Measurements from ENCODE around the gene GIMAP7.

Gene GIMAP7

DNA sequence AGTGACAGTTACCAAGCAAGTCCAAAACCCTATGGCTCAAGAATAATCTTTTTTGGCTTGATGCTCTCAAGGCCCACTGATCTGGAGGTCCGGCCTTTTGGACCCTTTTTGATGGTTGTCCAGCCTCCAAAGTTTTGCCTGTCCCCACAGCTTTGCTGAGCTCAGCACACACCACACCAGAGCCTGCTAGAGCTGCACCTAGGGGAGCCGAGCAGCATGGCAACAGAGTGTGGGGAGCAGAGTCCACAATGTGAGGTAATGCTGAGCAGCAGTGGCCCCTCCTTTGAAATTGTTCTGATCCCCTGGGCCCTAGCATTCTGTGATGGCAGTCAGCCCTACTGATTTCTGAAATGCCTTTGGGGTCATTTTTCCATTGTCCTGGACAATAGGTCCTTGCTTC lies 9.3 kb downstream of the GIMAP7 start:
- DNase-seq (ENCODE audit: low read depth, low spot score): no peak
- TF ChIP-seq, protein P1, sequence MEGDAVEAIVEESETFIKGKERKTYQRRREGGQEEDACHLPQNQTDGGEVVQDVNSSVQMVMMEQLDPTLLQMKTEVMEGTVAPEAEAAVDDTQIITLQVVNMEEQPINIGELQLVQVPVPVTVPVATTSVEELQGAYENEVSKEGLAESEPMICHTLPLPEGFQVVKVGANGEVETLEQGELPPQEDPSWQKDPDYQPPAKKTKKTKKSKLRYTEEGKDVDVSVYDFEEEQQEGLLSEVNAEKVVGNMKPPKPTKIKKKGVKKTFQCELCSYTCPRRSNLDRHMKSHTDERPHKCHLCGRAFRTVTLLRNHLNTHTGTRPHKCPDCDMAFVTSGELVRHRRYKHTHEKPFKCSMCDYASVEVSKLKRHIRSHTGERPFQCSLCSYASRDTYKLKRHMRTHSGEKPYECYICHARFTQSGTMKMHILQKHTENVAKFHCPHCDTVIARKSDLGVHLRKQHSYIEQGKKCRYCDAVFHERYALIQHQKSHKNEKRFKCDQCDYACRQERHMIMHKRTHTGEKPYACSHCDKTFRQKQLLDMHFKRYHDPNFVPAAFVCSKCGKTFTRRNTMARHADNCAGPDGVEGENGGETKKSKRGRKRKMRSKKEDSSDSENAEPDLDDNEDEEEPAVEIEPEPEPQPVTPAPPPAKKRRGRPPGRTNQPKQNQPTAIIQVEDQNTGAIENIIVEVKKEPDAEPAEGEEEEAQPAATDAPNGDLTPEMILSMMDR (IDR thresholded peaks at IDR 0.05; ENCODE audit: insufficient read depth, low read length, missing control alignments): no peak
- POLR2A ChIA-PET: no interaction called here
- CTCF ChIA-PET: no interaction called here
- H3K4me3 ChIP-seq (ENCODE audit: low read depth, low read length): no peak overlapping the region

DNA sequence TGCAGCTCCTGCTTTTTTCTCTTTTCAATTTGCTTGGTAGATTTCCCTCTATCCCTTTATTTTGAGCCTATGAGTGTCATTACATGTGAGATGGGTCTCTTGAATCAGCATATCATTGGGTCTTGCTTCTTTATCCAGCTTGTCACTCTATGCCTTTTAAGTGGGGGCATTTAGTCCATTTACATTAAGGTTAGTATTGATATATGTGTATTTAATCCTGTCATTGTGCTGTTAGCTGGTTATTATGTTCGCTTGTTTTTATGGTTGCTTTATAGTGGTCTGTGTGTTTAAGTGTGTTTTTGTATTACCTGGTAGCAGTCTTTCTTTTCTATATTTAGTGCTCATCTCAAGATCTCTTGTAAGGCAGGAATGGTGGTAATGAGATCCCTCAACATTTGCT lies 17.0 kb downstream of the GIMAP7 start:
- POLR2A ChIA-PET: no interaction called here
- CTCF ChIA-PET: no interaction called here
- TF ChIP-seq, protein P1 (IDR thresholded peaks at IDR 0.05; ENCODE audit: insufficient read depth, low read length, missing control alignments): no peak
- H3K4me3 ChIP-seq (ENCODE audit: low read depth, low read length): no peak overlapping the region
- DNase-seq (ENCODE audit: low read depth, low spot score): no peak

DNA sequence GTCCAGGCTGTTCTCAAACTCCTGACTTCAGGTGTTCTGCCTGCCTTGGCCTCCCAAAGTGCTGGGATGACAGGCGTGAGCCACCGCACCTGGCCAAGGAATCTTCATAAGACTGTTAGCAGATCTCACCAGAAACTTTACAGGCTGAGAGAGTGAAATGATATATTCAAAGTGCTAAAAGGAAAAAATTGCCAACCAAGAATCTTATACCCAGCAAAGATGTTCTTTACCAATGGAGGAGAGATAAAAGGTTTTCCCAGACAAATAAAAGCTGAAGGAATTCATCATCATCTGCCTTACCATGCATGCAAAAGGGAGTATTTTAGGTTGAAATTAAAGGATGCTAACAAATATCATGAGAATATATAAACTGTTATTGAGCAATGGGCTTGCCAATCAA lies 23.6 kb downstream of the GIMAP7 start:
- no peak overlapping the region for H3K4me3 ChIP-seq (ENCODE audit: low read depth, low read length)
- ChIA-PET POLR2A (no interaction called here), CTCF (no interaction called here)
- DNase-seq (ENCODE audit: low read depth, low spot score): no peak
- TF ChIP-seq, protein P1 (IDR thresholded peaks at IDR 0.05; ENCODE audit: insufficient read depth, low read length, missing control alignments): no peak

DNA sequence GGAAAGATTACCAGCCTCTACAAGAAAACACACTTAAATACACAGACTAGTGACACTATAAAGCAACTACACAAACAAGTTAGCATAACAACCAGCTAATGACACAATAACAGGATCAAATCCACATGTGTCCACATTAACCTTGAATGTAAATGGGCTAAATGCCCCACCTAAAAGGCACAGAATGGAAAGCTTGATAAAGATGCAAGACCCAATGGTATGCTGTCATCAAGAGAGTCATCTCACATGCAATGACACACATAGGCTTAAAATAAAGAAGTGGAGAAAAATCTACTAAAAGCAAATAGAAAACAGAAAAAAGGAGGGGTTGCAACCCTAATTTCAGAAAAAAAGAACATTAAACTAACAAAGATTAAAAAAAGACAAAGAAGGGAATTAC lies 38.5 kb downstream of the GIMAP7 start:
- no peak overlapping the region for H3K4me3 ChIP-seq (ENCODE audit: low read depth, low read length)
- ChIA-PET POLR2A (no interaction called here), CTCF (no interaction called here)
- DNase-seq (ENCODE audit: low read depth, low spot score): no peak
- TF ChIP-seq, protein P1 (IDR thresholded peaks at IDR 0.05; ENCODE audit: insufficient read depth, low read length, missing control alignments): no peak

DNA sequence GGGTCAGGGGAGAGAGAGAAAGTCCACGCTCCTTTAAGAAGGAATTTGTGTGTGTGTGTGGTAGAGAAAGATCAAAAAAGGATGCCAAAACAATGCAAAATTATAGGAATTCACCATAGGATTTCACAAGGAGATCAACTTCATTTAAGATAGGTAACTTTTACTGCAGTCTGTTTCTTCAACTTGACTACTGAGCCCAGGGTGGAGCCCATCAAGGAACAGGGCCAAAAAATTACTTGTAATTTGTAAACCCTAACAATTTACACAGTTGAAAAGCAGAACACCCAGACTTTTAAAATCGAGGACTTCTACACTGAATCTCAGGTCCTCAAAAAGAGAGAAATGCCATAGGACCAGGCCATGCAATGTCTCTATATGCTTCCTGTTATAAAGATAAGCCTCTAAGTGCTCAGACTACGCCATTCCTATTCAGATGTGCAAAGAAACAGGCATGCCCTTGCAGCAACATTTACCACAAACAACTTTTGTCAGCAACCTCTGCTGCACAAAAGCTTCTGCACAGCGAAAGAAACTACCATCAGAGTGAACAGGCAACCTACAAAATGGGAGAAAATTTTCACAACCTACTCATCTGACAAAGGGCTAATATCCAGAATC lies 42.0 kb downstream of the GIMAP7 start:
- DNase-seq (ENCODE audit: low read depth, low spot score): no peak
- TF ChIP-seq, protein P1 (IDR thresholded peaks at IDR 0.05; ENCODE audit: insufficient read depth, low read length, missing control alignments): no peak
- CTCF ChIA-PET: no interaction called here
- POLR2A ChIA-PET: no interaction called here
- H3K4me3 ChIP-seq (ENCODE audit: low read depth, low read length): no peak overlapping the region

DNA sequence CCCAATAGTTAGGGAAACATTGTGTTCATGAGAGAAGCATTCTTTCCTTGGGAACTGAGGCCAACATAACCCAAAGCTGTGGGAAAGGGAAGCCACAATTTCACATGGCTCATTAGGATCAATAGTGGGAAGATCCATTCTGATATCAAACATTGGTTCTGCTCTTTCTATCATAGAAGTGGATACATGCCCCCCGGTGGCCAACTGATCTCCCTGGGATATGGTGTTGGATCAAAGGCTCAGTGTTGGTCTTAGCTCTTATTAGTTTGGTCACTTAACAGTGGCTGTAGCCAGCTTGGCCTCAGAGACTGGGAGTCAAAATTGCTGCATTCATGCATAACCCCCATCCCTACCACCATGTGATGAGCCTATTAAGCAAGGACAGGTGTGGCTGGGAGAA lies 45.8 kb downstream of the GIMAP7 start:
- POLR2A ChIA-PET: no interaction called here
- DNase-seq (ENCODE audit: low read depth, low spot score): no peak
- TF ChIP-seq, protein P1 (IDR thresholded peaks at IDR 0.05; ENCODE audit: insufficient read depth, low read length, missing control alignments): no peak
- CTCF ChIA-PET: no interaction called here
- no peak overlapping the region for H3K4me3 ChIP-seq (ENCODE audit: low read depth, low read length)
